Activated CD4-positive, alpha-beta T cell treated with anti-CD3 and anti-CD28 coated beads, Interleukin-2, amount 50 U/mL, for 4 hours (primary cell): ENCODE measurements around the gene RAD54L.
"Not testable (repeated sequence)": the region's sequence is repeated elsewhere in the genome, so short reads cannot be mapped to it uniquely, and the experiment has no call there.

Experiments
- DNase-seq, 2 experiments: peaks; one replicate each; pipeline ENCODE4 v3.0.0-alpha.2; 2020

The RAD54L gene

GRCh38 chr1:46325285-46326076 is 77.9 kb downstream of the RAD54L start:
- DNase-seq: not testable (repeated sequence)
